HG03575 (cell line): ENCODE data around the gene ADAMTSL3.

Experiments
- ATAC-seq: cut with Tn5 transposase; IDR thresholded peaks from one replicate; pipeline ENCODE4 v1.9.1; 2021; ENCODE audit not compliant: unreplicated experiment, insufficient number of reproducible peaks, low FRiP score; ENCODE audit errors: extremely low read depth

ADAMTSL3 gene, protein sequence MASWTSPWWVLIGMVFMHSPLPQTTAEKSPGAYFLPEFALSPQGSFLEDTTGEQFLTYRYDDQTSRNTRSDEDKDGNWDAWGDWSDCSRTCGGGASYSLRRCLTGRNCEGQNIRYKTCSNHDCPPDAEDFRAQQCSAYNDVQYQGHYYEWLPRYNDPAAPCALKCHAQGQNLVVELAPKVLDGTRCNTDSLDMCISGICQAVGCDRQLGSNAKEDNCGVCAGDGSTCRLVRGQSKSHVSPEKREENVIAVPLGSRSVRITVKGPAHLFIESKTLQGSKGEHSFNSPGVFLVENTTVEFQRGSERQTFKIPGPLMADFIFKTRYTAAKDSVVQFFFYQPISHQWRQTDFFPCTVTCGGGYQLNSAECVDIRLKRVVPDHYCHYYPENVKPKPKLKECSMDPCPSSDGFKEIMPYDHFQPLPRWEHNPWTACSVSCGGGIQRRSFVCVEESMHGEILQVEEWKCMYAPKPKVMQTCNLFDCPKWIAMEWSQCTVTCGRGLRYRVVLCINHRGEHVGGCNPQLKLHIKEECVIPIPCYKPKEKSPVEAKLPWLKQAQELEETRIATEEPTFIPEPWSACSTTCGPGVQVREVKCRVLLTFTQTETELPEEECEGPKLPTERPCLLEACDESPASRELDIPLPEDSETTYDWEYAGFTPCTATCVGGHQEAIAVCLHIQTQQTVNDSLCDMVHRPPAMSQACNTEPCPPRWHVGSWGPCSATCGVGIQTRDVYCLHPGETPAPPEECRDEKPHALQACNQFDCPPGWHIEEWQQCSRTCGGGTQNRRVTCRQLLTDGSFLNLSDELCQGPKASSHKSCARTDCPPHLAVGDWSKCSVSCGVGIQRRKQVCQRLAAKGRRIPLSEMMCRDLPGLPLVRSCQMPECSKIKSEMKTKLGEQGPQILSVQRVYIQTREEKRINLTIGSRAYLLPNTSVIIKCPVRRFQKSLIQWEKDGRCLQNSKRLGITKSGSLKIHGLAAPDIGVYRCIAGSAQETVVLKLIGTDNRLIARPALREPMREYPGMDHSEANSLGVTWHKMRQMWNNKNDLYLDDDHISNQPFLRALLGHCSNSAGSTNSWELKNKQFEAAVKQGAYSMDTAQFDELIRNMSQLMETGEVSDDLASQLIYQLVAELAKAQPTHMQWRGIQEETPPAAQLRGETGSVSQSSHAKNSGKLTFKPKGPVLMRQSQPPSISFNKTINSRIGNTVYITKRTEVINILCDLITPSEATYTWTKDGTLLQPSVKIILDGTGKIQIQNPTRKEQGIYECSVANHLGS (N-terminal part only)

DNA sequence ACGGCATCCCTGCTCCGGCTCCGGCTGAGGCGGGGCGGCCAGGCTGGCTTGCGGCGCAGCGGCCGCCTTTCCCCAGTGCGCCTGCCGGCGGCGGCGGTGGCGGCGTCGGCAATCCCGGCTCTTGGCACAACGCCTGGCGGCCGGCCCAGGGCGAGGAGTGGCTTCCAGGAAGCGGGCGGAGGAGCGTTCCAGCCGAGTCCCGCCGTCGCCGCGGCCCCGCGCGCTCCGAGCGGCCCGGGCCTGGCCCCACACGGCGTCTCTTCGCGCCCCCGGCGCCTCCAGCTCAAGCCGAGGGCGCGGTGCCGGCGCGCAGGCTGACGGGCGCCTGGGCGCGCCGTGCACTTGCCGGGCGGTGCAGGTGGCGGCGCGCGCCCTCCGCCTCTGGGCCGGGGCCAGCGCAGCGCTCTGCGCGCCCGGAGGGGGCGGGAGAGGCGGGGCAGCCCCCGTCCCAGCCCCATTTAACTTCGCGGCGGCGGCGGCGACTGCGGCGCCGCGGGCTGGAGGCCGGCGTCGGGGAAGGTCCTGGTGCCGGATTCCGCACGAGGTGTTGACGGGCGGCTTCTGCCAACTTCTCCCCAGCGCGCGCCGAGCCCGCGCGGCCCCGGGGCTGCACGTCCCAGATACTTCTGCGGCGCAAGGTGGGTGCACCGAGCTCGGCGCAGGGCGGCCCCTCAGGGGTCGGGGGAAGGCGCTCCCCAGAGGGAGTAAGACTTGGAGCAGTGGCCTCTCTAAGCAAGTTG, at the start of gene ADAMTSL3:
Gene ADAMTSL3, plus strand, starts transcription at position 485 of the 740 bp plus-strand sequence. CDS start 1,639 bp downstream, outside the sequence.
- no peak for ATAC-seq

DNA sequence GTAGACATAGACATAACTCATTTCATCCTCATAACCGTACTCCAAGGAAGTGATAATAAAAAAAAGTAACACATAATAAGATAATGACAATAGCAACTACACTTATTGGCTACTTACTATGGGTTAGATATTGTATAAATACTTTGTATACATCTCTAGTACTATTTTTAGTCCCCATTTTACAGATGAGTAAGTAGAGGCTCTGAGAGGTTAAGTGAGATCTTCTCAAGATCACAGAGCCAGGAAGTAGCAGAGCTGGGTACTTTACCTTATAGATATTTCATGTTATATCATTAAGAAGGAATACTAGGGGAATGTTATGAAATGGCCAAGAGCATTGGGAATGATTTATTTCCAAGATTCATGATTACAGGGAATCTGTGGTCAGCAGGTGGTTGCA, 49.4 kb upstream of the ADAMTSL3 start:
- ATAC-seq, result no peak

DNA sequence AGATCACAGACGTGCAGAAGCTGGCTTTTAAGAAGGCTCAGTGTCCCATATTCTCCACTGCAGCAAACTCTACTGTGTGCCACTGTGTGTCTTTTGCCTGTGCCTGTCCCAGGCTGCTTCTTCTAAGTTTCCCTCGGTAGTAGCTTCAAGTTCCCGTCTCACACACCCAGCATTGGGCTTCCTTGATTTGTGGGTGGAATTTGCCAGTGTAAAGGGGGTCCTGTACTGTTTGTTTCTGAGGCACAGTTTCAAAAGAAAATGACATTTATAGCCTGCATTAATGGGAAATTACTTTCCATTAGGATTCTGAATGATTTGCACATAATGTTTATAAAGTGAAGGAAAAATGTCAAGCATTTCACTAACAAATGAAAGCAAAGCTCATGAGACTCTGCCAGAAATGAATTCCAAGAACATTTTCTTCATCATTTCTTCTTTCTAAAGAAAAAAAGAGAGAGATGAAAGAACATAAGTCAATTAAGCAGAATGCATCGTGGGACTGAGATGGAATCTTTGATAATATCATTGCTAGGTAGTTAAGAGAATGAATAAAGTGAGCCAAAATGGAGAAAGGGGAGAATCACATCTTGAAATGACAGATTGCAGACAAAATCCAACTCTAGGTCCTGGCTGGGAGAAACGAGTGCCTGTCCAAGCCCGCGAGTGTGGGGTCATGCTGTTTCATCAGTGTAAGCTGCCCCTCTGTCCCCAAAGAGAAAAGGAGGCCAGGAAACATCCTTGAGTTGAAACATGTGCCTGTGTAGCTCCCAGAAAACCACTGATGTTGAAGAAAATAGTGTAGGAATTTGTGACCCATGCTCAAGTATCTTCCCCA, 48.6 kb upstream of the ADAMTSL3 start:
- no peak for ATAC-seq

DNA sequence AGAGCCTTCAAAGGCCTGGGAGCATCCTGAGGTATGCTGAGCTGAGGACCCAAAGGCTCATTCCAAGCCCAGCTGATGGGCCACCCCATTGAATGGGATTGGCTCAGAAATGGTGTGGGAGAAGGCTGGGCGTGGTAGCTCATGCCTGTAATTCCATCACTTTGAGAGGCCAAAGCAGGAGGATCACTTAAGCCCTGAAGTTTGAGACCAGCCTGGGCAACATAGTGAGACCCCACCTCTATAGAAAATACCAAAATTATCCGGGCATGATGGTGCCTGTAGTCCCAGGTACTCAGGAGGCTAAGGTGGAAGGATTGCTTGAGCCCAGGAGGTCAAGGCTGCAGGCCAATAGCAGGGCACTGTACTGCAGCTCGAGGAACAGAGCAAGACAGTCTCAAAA, 43.8 kb upstream of the ADAMTSL3 start:
- no peak for ATAC-seq

DNA sequence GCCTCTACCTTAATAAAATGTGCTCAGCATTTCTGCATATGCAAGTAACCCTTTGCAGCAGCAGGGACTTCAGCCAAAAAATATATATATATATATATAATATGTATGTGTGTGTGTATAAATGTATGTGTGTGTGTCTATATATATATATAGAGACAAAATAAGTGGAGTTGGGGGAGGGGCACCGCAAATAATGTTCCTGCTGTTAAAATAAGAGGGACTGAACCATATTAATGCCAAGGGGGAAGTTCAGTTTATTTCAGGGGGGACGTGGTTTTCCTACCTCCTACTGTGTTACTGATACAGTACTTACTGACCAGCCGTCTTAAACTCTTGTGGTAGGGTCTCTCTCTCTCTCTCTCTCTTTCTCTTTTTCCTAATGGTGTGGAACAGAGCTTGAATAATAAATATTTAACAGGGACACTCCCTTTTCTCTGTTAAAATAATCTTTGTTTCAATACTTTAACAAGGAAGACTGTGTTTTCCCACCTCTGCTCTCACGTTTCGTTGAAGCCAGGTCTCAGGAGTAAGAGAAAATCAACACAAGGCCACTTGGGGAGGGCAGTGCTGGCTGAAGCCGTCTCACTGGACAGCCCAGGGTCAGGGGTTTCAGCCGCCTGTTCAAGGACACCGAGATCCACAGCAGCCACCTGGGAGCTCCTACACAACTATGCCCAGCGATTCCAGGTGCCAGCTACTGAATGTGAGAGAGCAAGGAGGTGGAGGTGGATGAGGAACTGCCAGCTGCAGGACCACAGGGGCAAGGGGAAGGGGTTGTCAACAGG, 42.8 kb upstream of the ADAMTSL3 start:
- no peak for ATAC-seq

DNA sequence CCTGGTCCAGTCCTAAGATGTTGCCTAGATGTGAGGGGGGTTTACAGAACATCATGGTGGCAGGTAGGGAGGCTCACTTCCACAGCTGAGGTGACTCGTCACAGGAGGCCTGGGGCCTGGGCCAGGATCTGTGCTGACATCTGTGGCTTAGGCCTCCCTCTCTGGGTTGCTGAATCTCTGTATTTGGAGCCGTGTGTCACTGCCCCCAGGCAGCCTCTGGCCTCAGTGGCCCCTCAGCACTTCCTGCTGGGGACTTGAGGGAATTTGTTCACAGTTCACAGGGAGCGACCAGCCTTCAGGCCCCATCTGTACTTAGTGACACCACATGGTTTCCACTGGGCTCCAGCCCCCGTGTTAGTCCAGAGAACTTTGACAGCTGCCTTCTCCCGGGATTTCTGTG, 41.7 kb upstream of the ADAMTSL3 start:
- no peak for ATAC-seq

DNA sequence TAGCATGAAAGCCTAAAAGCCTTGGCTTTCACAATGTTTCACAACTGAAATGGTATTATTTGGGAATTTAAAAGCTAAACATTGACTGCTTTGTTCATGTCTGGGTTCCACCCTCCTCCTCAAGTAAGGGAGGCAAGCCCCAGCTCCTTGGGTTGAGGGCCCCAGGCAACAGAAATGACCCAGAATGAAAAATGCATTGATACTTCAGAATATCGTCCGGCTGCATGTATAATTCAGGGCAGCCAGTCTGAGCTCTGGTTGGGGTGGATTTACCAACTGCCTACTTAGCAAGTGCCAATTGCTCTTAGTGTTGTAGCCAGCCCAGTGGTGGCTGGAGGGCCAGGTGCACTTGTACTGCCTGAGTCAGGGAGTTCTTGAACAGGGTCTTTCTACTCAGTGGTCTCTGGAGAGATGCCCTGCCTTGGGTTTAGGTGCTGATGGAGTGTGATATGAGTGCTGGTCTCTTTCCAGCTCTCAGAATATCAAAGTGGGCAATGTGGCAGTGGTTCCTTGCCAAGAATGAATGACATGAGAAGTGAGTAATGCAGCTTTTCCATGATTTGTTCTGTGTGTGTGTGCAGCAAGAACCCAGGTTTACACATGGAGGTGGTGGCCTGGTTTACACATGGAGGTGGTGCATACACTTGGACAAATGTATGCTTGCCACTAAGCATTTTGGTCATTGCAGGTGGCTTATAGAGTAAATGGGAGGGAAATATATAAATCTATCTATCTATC, 40.9 kb upstream of the ADAMTSL3 start:
- ATAC-seq, result no peak

DNA sequence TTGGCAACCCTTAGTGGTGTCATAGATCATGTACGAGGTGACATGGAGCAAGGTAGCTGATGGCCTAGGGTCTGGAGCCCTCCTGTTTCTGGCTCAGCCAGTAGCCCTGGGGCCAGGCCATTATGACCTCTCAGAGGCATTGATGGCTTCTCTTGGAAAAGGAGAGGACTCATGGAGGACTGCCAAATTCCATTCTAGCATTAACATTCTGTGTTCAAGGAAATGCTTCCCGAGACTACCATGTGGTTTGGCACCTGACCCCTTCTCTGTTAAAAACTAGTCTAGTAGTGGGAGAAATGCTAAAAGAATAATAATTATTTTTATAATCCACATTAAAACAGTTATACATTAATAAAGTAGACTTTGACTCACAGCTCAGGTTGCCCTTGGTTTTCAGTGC, 40.2 kb upstream of the ADAMTSL3 start:
- ATAC-seq, result no peak

DNA sequence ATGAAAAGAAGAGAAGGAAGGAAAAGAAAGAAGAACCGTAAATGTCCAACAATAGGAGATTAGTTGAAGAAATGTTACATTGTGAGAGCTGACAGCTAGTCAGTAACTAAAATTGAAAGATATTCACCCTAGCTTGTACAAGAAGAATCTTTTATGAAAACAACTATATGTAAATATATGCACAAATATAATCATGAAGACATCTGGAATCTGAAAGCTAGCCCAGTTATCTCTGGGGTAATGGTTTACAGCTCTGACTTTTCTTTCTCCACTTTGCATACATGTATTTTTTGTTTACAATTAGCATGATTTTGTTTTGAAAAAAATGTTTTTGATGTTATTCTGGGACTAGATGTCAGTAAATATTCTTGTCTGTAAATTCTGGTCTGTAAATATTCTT, 37.1 kb upstream of the ADAMTSL3 start:
- ATAC-seq, result no peak

DNA sequence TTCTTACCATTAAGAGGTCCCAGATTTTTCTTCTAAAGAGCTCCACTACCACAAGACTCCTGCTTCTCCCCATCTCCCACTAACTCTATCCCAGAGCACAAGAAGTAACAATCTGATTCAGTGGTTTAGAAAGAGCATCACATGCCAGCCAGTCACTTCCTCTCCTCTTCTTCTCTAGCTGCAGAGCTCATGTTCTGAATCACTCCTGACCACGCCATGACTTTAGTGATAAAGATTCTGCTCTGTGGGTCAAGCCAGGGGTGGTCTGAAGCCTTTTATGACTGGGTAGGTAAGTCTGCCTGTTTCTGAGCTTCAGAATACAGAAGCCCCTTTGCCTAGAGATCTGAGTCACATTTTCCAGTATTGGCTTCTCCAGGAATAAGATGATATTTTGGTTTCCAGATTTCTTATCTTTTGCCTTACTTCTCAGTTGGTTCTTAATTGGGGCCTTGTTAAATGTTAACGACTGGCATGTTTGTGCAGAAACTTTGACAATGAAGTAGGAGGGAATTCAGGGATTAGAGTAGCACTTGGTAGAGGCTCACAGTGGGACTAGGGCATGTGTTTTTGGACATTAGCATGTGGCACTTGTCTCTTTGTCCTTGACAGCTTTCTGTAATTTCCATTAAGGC, 27.6 kb upstream of the ADAMTSL3 start:
- no peak for ATAC-seq

DNA sequence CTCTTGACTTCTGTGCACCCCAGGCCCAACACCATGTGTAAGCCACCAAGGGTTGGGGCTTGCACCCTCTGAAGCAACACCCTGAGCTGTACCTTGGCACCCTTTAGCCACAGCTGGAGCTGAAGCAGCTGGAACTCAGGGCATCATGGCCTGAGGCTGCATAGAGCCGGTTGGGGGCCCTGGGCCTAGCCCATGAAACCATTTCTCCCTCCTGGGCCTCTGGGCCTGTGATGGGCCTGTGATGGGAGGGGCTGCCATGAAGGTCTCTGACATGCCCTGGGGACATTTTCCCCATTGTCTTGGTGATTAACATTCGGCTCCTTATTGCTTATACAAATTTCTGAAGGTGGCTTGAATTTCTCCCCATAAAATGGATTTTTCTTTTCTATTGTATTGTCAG, 22.4 kb upstream of the ADAMTSL3 start:
- ATAC-seq, result no peak

DNA sequence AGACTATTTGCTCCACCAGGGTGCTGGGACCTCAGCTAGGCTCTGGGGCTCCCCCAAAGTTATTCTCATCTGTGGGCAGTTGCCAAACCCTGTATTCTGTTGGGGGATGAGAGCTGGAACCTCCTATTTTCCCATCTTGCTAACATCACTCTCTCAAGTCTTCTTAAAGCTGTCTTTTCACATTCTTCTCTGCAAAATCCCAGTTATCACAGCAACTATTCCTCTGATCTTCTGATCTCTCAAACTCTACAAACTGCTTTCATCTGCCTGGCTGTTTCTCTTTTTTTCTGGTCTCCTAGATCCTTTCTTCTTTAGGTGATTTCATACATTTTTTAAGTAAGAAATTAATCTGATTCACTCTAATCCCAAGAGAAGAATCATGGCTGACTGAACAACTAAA, 10.7 kb upstream of the ADAMTSL3 start:
- ATAC-seq, result no peak

DNA sequence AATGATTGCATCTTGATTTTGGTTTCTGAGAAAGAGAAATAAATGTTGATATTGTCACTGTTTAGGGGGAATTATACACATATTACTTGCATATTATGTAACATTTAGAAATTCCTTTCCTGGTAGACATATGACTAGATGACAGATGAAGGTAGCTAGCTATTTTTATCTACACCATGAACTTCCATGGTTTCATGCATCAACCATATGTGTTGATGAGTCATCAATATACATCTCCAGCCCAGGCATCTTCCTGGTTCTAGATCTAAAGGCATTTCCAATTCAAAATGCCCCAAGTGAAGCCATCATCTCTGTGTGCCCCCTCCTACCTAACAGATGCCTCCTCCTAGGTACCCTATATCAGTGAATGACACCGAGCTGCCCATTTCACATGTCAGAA, 9.5 kb upstream of the ADAMTSL3 start:
- ATAC-seq, result no peak

DNA sequence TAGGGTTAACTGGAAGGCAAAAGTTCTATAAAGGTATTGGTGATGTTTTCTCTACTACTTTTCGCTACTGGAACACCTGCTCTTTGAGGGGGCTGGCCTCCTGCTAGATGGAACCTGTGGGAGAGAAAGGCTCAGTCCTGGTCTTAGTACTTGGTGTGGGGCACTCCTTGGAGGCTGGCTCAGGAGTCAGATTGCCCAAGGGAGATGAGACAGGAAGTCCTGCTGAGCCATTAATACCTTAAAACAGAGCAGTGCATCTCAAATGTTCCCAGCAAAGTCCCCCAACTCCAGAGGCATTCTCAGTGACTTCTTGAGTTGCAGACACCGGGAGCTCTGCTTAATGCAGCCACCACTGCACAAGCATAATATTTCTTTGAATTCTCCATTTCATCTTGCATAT, 3.1 kb upstream of the ADAMTSL3 start:
- ATAC-seq, result no peak

DNA sequence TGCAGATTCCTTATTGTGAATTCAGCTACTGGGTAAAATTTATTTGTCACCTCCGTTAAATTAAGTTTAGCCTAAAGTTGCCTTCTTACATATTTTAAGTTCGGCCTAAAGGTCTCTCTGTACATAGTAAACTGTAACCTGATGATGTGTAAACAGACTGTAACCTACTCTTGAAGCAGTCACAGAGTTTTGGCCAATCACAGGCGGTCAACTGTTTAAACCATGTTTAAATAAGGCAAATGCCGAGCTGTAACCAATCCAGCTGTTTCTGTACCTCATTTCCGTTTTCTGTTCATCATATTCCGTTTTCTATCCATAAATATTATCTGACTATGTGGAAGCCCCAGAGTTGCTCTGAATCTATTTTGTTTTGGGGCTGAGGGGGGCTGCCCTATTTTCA, 2.4 kb upstream of the ADAMTSL3 start:
- no peak for ATAC-seq

DNA sequence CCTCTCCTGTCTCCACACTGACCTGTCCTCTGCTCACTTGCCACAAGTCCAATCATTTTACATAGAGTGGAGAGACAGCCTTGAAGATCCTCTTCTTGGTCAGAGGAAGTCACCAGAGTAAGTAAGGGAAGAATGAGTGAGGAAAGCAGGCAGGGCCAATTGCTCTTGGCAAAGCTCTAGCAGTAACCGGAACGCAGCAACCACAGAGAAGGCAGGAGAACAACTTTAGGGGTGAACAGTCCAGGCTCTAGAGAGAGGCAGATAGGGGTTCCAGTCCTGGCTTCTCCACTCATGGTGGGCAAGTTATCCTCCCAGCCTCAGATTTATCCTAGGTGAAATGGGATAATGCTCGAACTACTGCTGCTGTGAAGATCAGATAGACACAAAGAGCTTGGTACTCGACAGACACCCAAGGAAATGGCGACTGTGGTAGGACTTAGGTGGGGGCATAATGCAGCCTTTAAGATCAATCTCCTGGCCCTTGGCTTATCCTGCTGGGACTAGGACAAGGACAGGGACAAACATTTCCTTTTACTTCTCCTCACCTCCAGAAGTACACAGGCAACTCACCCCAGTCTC, 1.2 kb upstream of the ADAMTSL3 start:
- ATAC-seq, result no peak
